WERI-Rb-1 (cell line): ENCODE results near the gene PPP2R2C.

Experiments
- DNase-seq: peaks from one replicate; pipeline ENCODE4 v3.0.0-alpha.2; 2020
- H3K27ac ChIP-seq: fragments of 250-450 bp; sonication (Bioruptor Pico); 2 replicates; pipeline ENCODE4 v1.5.1; 2020; ENCODE audit warnings: mild to moderate bottlenecking, moderate library complexity
- H3K27me3 ChIP-seq: fragments of 250-450 bp; sonication (Bioruptor Pico); 2 replicates; pipeline ENCODE4 v1.5.1; 2021; ENCODE audit warnings: mild to moderate bottlenecking, low read depth, moderate library complexity; ENCODE audit not compliant: insufficient read depth, severe bottlenecking
- H3K36me3 ChIP-seq: fragments of 250-450 bp; sonication (Bioruptor Pico); 2 replicates; pipeline ENCODE4 v1.5.1; 2020; ENCODE audit warnings: mild to moderate bottlenecking, moderate library complexity
- H3K4me3 ChIP-seq: 2 replicates; pipeline ENCODE4 v1.5.1; 2011; ENCODE audit warnings: low read depth, mild to moderate bottlenecking, control low read depth, low read length
- H3K9me3 ChIP-seq: fragments of 250-450 bp; sonication (Bioruptor Pico); 2 replicates; pipeline ENCODE4 v1.5.1; 2021; ENCODE audit warnings: mild to moderate bottlenecking, moderate library complexity; ENCODE audit not compliant: severe bottlenecking
- CTCF ChIP-seq: IDR thresholded peaks from 2 replicates; pipeline ENCODE4 v1.5.1; 2011; ENCODE audit warnings: low read depth, mild to moderate bottlenecking, control low read depth, inconsistent platforms, low read length

Gene PPP2R2C

GRCh38 chr4:6307230-6307629 is 165.2 kb downstream of the PPP2R2C start:
- Histone ChIP-seq H3K9me3 (peaks cover 17% of the 10 kb centered on the region), H3K36me3 (peaks cover 16% of the 10 kb centered on the region), H3K4me3 (no peak overlapping the region), H3K27ac (peak overlapping the region; percentile 62), H3K27me3 (no peaks in the 10 kb centered on the region)
- DNase-seq: no peak
- no peak for TF ChIP-seq CTCF

- TF ChIP-seq CTCF: no peak
- no peaks in the 10 kb centered on the region for H3K27me3 ChIP-seq
Observed at GRCh38 chr4:6306299-6306698, 166.1 kb downstream of the PPP2R2C start.

GRCh38 chr4:6303943-6304342 is 168.5 kb downstream of the PPP2R2C start:
- Histone ChIP-seq H3K27ac (no peak overlapping the region), H3K9me3 (peaks cover 7% of the 10 kb centered on the region), H3K4me3 (no peak overlapping the region), H3K36me3 (peaks cover 36% of the 10 kb centered on the region), H3K27me3 (no peaks in the 10 kb centered on the region)
- no peak for DNase-seq
- no peak for TF ChIP-seq CTCF

More at GRCh38 chr4:6306299-6306698, 166.1 kb downstream of the PPP2R2C start:
- H3K4me3 ChIP-seq: no peak overlapping the region
- no peak overlapping the region for H3K27ac ChIP-seq
- DNase-seq: no peak
- peaks cover 17% of the 10 kb centered on the region for H3K9me3 ChIP-seq
- H3K36me3 ChIP-seq: peaks cover 25% of the 10 kb centered on the region

- Histone ChIP-seq H3K4me3 (no peak overlapping the region), H3K27me3 (no peaks in the 10 kb centered on the region), H3K9me3 (no peaks in the 10 kb centered on the region), H3K27ac (no peak overlapping the region), H3K36me3 (peaks cover 40% of the 10 kb centered on the region)
- DNase-seq: no peak
- TF ChIP-seq CTCF: no peak
Observed at GRCh38 chr4:6302869-6303268, 169.5 kb downstream of the PPP2R2C start.

- peaks cover 50% of the 10 kb centered on the region for H3K36me3 ChIP-seq
- no peak for DNase-seq
- no peaks in the 10 kb centered on the region for H3K27me3 ChIP-seq
- no peak overlapping the region for H3K27ac ChIP-seq
- no peak for TF ChIP-seq CTCF
- H3K4me3 ChIP-seq: no peak overlapping the region
- no peaks in the 10 kb centered on the region for H3K9me3 ChIP-seq
Observed at GRCh38 chr4:6301732-6302442, 170.5 kb downstream of the PPP2R2C start.
